H1 (cell line): Measurements from ENCODE around the gene RGS6.

ENCODE experiments used
- EP300 ChIP-seq, 2 experiments: IDR thresholded peaks; 1 replicate in 1 of 2; 2 replicates in 1 of 2; pipeline ENCODE4 v1.6.1; 2011 to 2012; ENCODE audit warnings: low read depth in 2 of 2, low read length in 2 of 2, mild to moderate bottlenecking in 2 of 2, borderline replicate concordance in 1 of 2, inconsistent platforms in 1 of 2, moderate library complexity in 1 of 2
- POLR2A ChIP-seq, 2 experiments: IDR thresholded peaks; 1 replicate in 1 of 2; 2 replicates in 1 of 2; pipeline ENCODE4 v1.6.1; 2011; ENCODE audit warnings: low read depth in 2 of 2, low read length in 2 of 2, mild to moderate bottlenecking in 2 of 2; ENCODE audit errors: control extremely low read depth in 1 of 2
- RFX5 ChIP-seq: IDR thresholded peaks from 2 replicates; pipeline ENCODE4 v1.6.1; 2011; ENCODE audit warnings: low read depth, low read length, improper control_type of control experiment, borderline replicate concordance
- SP2 ChIP-seq: IDR thresholded peaks from 2 replicates; pipeline ENCODE4 v1.6.1; 2012; ENCODE audit warnings: mild to moderate bottlenecking, low read length, inconsistent platforms
- ZNF274 ChIP-seq: IDR thresholded peaks from 2 replicates; pipeline ENCODE4 v1.7.0; 2012; ENCODE audit warnings: low read length, borderline replicate concordance; ENCODE audit errors: extremely low read depth
- TF ChIP-seq, protein P1 (sequence below), 3 experiments: IDR thresholded peaks; 1 replicate in 2 of 3; 2 replicates in 1 of 3; pipeline versions ENCODE4 v1.5.1 to v1.6.1; 2011; ENCODE audit warnings: low read length in 3 of 3, mild to moderate bottlenecking in 3 of 3, inconsistent platforms in 2 of 3, low read depth in 1 of 3, moderate library complexity in 1 of 3; ENCODE audit not compliant: insufficient read depth in 1 of 3; ENCODE audit errors: control extremely low read depth in 1 of 3
- TF ChIP-seq, protein P2 (sequence below): IDR thresholded peaks from 2 replicates; pipeline ENCODE4 v1.6.1; 2012; ENCODE audit warnings: inconsistent platforms

DNA sequence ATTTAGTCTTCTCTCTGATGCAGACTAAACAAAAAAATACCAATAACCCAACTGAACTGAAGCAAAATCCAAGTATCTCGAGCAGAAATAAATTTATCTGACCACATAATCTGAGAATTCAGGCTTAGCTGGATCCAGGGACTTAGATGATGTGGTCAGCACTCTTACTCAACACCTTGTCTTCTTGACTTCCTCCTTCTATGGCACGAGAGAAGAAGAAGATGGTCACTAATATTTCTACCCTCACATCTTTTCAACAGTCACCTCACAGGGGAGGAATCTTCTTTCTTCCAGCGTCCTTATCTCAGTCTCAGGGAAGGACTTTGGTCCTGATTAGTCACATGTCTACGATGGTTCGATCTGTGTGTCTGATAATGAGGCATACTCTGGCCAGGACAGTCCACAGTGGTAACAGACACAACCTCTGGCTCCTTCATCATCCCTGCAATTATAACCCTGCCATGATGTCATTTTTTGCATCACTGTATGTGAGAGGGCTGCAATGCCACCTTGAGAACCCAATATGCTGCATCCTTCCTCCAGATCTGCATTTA lies 15.8 kb downstream of the RGS6 start:
- no peak for TF ChIP-seq POLR2A (IDR thresholded peaks at IDR 0.05; ENCODE audit: control extremely low read depth in 1 of 2, low read depth in 2 of 2, low read length in 2 of 2)
- TF ChIP-seq, protein P1, sequence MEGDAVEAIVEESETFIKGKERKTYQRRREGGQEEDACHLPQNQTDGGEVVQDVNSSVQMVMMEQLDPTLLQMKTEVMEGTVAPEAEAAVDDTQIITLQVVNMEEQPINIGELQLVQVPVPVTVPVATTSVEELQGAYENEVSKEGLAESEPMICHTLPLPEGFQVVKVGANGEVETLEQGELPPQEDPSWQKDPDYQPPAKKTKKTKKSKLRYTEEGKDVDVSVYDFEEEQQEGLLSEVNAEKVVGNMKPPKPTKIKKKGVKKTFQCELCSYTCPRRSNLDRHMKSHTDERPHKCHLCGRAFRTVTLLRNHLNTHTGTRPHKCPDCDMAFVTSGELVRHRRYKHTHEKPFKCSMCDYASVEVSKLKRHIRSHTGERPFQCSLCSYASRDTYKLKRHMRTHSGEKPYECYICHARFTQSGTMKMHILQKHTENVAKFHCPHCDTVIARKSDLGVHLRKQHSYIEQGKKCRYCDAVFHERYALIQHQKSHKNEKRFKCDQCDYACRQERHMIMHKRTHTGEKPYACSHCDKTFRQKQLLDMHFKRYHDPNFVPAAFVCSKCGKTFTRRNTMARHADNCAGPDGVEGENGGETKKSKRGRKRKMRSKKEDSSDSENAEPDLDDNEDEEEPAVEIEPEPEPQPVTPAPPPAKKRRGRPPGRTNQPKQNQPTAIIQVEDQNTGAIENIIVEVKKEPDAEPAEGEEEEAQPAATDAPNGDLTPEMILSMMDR (IDR thresholded peaks at IDR 0.05; ENCODE audit: control extremely low read depth in 1 of 3, insufficient read depth in 1 of 3, low read depth in 1 of 3, low read length in 3 of 3): no peak
- TF ChIP-seq, protein P2, sequence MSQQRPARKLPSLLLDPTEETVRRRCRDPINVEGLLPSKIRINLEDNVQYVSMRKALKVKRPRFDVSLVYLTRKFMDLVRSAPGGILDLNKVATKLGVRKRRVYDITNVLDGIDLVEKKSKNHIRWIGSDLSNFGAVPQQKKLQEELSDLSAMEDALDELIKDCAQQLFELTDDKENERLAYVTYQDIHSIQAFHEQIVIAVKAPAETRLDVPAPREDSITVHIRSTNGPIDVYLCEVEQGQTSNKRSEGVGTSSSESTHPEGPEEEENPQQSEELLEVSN: no peak
- no peak for TF ChIP-seq RFX5
- TF ChIP-seq ZNF274: no peak
- no peak for TF ChIP-seq EP300 (IDR thresholded peaks at IDR 0.05; ENCODE audit: borderline replicate concordance in 1 of 2, low read depth in 2 of 2, low read length in 2 of 2)
- TF ChIP-seq SP2: no peak
